Ramos (cell line): ENCODE results near the gene FKBP1B.
"Not testable (repeated sequence)": the region's sequence is repeated elsewhere in the genome, so short reads cannot be mapped to it uniquely, and the experiment has no call there.

Source experiments
- in situ Hi-C: fragments of 300-500 bp; cut with MboI; formaldehyde crosslinking; loops from one replicate; pipeline ENCODE4 v1.14.3; 2022; ENCODE audit warnings: low sequenced_read_pairs; ENCODE audit not compliant: unreplicated experiment

The FKBP1B gene

GRCh38 chr2:24022324-24022974, 27.1 kb upstream of the FKBP1B start:
- in situ Hi-C loops = no loop called here

- in situ Hi-C loops = no loop called here
Measured at GRCh38 chr2:24022975-24023575, 26.5 kb upstream of the FKBP1B start.

- in situ Hi-C loops = no loop called here
Measured at GRCh38 chr2:24024018-24024417, 25.5 kb upstream of the FKBP1B start.

- in situ Hi-C loops = no loop called here
Measured at GRCh38 chr2:24024996-24025663, 24.4 kb upstream of the FKBP1B start.

GRCh38 chr2:24026233-24026632, 23.3 kb upstream of the FKBP1B start:
- in situ Hi-C loops = no loop called here

GRCh38 chr2:24038786-24039499, 10.6 kb upstream of the FKBP1B start:
- in situ Hi-C loops = no loop called here

GRCh38 chr2:24040511-24040910, 9.0 kb upstream of the FKBP1B start:
- in situ Hi-C loops = no loop called here

GRCh38 chr2:24043133-24043532, 6.4 kb upstream of the FKBP1B start:
- in situ Hi-C loops = not testable (repeated sequence)

GRCh38 chr2:24045511-24046508, 3.7 kb upstream of the FKBP1B start:
- in situ Hi-C loops = no loop called here

GRCh38 chr2:24046599-24046929, 3.0 kb upstream of the FKBP1B start:
- in situ Hi-C loops = no loop called here

- in situ Hi-C loops = no loop called here
Measured at GRCh38 chr2:24046930-24047702, 2.4 kb upstream of the FKBP1B start, which contains the start of gene WDCP. Gene WDCP (minus strand): TSS chr2:24047391. CDS start chr2:24039494, 7,897 bp downstream.

- in situ Hi-C loops = no loop called here
Measured at GRCh38 chr2:24047703-24048033, 1.9 kb upstream of the FKBP1B start.

- in situ Hi-C loops = no loop called here
Measured at GRCh38 chr2:24048769-24049484, 614 bp upstream of the FKBP1B start.

- in situ Hi-C loops = no loop called here
Measured at GRCh38 chr2:24050041-24050979, 769 bp downstream of the FKBP1B start.

- in situ Hi-C loops = no loop called here
Measured at GRCh38 chr2:24051833-24052232, 2.3 kb downstream of the FKBP1B start.

- in situ Hi-C loops = no loop called here
Measured at GRCh38 chr2:24052951-24053350, 3.4 kb downstream of the FKBP1B start.

- in situ Hi-C loops = no loop called here
Measured at GRCh38 chr2:24054366-24055010, 4.9 kb downstream of the FKBP1B start.
